ENCODE results near the gene C9.
"Not testable (repeated sequence)": the region's sequence is repeated elsewhere in the genome, so short reads cannot be mapped to it uniquely, and the experiment has no call there.

The C9 gene

GRCh38 chr5:39370555-39371366 is 6.5 kb upstream of the C9 start:
- DNase-seq, result peak; percentile 19

DNA sequence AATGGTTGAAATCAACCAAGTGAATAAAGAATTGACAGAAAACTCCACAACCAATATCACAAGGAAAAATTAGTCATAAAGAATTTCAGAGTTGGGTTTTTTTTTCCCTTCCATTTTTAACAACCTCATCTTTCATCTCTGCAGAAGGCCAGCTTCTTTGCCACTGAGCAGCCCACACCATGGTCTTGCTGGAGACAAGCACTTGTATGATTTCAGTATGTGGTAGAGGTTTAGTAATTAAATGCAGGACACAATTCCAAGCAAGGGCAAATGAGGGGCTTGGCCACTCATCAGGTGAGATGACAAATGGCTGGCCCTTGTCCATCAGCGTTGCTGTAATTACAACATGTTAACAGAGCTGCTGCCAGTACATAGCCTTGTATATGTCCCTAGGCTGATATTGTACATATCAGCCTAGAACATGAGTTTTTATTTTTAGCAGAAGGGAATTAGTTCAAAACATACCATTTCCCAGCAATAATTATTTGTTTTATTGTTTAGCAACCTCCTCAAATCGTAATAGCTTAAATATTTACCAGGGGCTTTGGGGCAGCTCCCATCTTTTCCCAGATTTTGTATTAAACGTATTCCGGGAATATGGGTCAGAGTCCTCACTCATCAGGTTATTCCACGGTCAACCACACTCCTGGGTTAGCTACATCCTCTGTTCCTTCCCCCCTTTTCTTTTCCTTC is 5.0 kb upstream of the C9 start:
- no peak for DNase-seq

DNA sequence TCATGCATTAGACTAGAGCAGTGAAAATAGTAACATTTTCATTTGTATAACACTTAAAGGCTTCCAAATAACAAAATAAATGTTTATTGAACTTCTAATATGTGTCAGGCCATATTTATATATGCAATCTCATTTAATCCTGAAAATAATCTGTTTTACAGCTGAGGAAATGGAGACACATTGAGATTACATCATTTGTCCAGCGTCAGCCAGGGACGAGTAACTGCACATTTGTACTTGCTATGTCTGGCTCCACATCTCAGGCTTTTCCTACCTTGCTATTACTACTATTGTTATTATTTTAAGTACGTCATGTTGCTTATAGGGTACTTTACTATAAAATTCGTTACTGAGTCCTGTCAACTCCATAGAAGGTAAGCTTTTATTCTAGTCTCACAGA is 3.8 kb upstream of the C9 start:
- DNase-seq, result no peak

GRCh38 chr5:39367711-39368110 is 3.4 kb upstream of the C9 start:
- no peak for DNase-seq

- DNase-seq, result no peak
These were observed 1.1 kb downstream of the C9 start for GRCh38 chr5:39363217-39363616.

DNA sequence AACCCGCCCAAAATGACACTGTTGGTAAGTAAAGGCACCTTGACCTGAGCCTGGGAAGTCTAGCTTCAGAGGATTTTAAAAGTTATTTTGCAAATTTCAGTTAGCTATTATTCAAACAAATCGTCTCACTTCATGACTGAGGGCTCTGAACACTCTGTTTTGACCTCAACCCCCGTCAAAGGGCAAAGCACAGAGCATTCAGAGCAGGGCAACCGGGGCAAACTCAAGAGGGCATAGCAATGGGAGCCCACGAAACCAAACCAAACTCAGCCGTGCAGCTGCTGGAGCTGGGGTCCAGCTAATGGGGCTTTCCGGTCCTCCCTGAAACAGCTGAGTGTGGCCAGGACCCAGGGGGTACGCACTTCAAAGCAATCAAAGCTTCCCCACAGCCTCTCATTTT is 1.6 kb downstream of the C9 start:
- no peak for DNase-seq

- DNase-seq, result no peak
These were observed 3.0 kb downstream of the C9 start for GRCh38 chr5:39361306-39361705.

GRCh38 chr5:39360471-39361111 is 3.7 kb downstream of the C9 start:
- DNase-seq, result no peak

DNA sequence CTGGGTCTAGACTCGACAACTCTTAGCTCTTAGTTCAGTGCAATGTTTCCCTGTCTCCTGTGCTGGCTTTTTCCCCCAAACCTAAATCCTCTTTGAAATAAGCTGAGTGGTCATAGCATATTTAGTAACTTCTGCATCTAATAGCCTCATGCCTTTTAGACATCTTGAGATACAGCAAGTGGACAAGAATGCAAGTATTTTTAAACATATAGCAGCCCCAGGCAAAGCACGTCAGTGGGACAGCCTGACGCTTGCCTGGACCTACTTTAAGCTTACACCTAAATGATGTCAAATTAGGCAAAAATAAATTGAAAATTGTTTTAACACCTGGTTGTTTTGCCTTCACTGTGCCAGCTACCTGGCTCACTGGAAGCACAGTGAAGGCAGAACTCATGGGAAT is 8.0 kb downstream of the C9 start:
- no peak for DNase-seq

GRCh38 chr5:39355324-39355723 is 9.0 kb downstream of the C9 start:
- DNase-seq, result no peak

GRCh38 chr5:39353717-39354399 is 10.4 kb downstream of the C9 start:
- no peak for DNase-seq

DNA sequence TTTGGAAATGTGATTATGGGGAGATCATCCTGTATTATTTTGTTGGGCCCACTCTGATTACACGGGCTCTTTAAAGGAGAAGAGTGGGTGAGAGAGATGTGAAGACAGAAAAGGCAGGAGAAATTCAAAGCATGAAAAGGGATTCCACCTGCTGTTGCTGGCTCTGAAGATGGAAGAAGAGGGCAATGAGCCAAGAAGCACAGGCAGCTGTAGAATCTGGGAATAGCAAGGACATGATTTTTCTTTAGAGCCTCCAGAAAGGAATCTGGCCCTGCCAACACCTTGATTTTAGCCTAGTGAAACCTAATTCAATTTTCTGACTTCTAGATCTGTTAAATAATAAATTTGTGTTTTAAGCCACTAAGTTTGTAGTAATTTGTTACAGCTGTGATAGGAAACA is 11.3 kb downstream of the C9 start:
- DNase-seq, result no peak

DNA sequence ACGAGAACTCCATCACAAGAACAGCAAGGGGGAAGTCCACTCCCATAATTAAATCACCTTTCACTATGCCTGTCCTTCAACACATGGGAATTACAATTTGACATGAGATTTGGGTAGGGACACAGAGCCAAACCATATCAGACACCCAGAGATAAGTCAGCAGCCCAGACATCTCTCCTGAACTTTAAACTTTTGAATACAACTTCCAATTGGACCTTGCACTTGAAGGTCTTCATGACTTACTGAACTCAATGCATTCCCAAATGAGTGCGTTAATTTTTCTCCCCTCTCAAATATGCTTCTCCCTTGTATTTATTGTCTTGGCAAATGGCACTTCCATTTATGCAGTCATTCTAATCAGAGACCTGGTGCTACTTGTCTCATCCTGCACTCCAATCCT is 12.1 kb downstream of the C9 start:
- DNase-seq, result no peak

GRCh38 chr5:39349484-39349883 is 14.8 kb downstream of the C9 start:
- DNase-seq, result no peak

GRCh38 chr5:39342460-39342859 is 21.8 kb downstream of the C9 start:
- no peak for DNase-seq

GRCh38 chr5:39341896-39342295 is 22.4 kb downstream of the C9 start:
- DNase-seq, result no peak

- DNase-seq, result no peak
These were observed 23.8 kb downstream of the C9 start for GRCh38 chr5:39340506-39340905.

DNA sequence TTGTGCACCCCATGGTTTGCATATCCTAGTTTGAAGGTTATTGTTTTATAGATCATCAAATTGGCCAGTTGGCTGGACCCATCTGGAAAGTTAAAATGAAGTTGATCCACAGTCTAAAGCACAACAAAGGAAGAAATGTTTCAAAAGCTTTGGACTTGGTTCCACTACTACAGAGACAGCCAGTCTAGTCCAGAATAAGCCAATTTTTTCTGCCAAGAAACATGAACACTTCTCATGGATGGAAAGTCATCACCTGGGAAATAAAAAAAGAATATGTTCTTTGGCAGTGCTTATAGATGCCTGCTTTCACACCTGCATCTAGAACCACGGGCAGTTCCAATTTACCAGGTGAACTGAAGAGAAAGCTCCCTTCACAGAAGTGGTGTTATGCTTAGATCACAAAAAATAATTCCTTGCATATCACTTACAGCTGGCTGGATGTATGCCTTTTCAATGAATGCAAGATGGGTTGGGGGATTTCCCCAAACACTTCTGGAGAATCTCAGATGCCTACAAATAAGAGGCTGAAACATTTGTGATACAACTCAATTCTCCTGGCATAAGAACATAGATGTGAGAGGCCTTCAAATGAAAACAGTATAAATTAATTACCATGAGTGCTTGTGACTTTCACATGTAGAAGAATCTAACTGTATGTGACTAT is 26.9 kb downstream of the C9 start:
- no peak for DNase-seq

DNA sequence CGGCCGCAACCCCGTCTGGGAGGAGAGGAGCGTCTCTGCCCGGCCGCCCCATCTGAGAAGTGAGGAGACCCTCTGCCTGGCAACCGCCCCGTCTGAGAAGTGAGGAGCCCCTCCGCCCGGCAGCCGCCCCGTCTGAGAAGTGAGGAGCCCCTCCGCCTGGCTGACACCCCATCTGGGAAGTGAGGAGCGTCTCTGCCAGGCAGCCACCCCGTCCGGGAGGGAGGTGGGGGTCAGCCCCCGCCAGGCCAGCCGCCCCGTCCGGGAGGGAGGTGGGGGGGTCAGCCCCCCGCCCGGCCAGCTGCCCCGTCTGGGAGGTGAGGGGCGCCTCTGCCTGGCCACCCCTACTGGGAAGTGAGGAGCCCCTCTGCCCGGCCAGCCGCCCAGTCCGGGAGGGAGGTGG is 30.0 kb downstream of the C9 start:
- not testable (repeated sequence) for DNase-seq

DNA sequence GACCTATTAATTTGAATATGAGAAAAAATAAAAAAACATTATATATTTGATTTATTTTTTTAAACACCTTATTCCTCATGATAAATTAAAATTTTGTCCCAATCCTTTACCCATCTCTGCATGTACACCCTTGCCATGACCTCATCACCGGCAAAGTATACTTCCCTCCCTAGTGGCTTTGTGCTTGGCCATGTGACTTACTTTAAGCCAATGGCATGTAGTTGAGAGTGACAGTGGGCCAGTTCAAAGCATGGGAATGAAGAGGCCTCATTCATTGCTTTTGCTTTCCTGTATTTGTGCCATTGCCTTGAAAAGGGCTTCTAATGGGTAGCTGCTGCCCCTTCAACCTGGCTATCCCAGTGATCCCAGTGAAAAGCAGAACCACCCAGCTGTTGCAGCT is 31.2 kb downstream of the C9 start:
- no peak for DNase-seq

GRCh38 chr5:39331861-39332381 is 32.4 kb downstream of the C9 start:
- no peak for DNase-seq

- DNase-seq, result no peak
These were observed 35.6 kb downstream of the C9 start for GRCh38 chr5:39328731-39329130.

DNA sequence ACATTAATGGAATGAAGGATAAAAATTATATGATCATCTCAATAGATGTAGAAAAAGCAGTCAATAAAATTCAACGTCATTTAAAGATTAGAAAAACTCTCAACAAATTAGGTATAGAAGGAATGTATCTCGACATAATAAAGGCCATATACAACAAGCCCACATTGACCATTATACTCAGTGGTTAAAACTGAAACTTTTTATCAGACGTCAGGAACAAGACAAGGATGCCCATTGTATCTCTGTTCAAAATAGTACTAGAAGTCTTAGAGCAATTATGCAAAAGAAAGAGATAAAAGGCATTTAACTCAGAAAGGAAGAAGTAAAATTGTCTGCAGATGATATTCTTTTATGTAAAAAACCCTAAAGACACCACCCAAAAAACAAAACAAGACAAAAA is 40.8 kb downstream of the C9 start:
- DNase-seq, result no peak

Measured in hematopoietic multipotent progenitor cell treated with erythropoietin and hydrocortisone succinate and interleukin-3 and kit ligand, for 6 days (in vitro differentiated cells).